ENCODE data around the gene KCNJ6.

KCNJ6 gene

GRCh38 chr21:37659874-37660273 lies 256.4 kb downstream of the KCNJ6 start:
- H3K27ac ChIP-seq = no peak overlapping the region
- no peaks in the 10 kb centered on the region for H3K4me1 ChIP-seq (ENCODE audit: control insufficient read depth in 1 of 2, insufficient read depth in 1 of 2, low read depth in 1 of 2, low read length in 1 of 2)
- TF ChIP-seq, protein P1, sequence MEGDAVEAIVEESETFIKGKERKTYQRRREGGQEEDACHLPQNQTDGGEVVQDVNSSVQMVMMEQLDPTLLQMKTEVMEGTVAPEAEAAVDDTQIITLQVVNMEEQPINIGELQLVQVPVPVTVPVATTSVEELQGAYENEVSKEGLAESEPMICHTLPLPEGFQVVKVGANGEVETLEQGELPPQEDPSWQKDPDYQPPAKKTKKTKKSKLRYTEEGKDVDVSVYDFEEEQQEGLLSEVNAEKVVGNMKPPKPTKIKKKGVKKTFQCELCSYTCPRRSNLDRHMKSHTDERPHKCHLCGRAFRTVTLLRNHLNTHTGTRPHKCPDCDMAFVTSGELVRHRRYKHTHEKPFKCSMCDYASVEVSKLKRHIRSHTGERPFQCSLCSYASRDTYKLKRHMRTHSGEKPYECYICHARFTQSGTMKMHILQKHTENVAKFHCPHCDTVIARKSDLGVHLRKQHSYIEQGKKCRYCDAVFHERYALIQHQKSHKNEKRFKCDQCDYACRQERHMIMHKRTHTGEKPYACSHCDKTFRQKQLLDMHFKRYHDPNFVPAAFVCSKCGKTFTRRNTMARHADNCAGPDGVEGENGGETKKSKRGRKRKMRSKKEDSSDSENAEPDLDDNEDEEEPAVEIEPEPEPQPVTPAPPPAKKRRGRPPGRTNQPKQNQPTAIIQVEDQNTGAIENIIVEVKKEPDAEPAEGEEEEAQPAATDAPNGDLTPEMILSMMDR (IDR thresholded peaks at IDR 0.05) = no peak
- H3K9me3 ChIP-seq = no peaks in the 10 kb centered on the region
- no peak overlapping the region for H3K4me3 ChIP-seq (ENCODE audit: low read depth in 1 of 2, low read length in 1 of 2)
- no peaks in the 10 kb centered on the region for H3K36me3 ChIP-seq
- no peaks in the 10 kb centered on the region for H3K27me3 ChIP-seq

DNA sequence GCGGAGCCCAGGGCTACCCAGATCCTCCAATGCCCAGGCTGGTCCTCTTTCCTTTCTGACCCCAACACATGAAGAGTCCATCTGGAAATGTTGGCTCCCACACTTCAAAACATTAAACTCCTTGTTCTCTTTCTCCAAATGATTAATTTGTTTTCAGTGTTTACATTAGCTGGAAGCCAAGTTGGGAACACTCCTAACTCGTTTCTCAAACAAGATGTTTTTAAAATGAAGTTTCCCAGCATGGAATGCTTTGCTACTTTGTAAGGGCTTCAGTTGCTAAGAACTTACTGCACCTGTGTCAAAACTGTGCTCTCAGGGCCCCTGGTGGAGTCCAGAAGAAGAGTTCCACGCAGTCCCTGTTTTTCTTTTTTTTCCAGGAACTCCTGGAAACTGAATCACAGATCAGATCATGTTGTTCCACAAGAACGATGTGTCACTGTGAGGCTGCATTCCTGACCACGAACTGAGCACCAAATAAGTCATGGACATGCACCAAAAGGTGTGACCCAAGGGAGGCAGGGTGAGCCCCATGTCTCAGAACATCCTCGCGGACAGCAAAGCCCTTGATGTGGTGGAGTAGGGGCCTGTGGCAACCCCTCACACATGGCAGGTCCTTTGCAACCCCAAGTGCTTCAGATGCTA lies 257.3 kb downstream of the KCNJ6 start:
- Histone ChIP-seq H3K9me3 (no peaks in the 10 kb centered on the region), H3K36me3 (no peaks in the 10 kb centered on the region), H3K4me1 (ENCODE audit: control insufficient read depth in 1 of 2, insufficient read depth in 1 of 2, low read depth in 1 of 2, low read length in 1 of 2) (no peaks in the 10 kb centered on the region), H3K27ac (no peak overlapping the region), H3K27me3 (no peaks in the 10 kb centered on the region), H3K4me3 (ENCODE audit: low read depth in 1 of 2, low read length in 1 of 2) (no peak overlapping the region)
- TF ChIP-seq, protein P1 (IDR thresholded peaks at IDR 0.05) = no peak

DNA sequence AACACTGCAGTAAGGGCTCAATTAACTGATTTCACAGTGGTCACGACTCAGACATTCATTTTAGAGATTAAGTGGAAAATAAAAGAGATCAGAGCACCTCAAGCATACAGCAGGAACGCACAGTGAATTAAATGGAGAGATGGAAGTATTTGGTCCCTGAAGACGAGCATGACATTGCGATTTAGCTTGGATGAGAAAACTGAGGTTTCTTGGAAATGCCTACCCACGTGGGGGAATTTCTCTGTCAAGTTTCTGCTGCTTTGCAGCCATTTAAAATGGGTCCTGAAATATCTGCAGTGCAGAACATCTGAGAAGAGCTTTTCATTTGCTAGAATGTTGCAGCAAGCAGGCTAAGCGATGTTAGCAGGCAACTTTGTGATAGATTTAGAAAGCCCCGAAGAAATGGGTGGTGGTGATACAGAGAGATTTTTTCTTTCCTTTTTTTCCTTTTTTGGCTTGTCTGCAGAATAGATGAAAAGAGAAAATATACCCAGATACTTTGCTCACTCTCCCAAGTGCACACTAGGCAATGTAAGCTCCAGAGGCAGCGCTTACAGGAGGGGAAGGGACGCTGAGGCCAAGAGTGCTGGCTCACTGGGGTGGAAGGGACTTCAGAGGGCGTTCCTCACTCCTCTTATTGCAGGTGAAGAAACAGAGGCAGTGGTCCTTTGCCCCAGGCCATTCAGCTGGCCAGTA lies 258.0 kb downstream of the KCNJ6 start:
- Histone ChIP-seq H3K4me1 (ENCODE audit: control insufficient read depth in 1 of 2, insufficient read depth in 1 of 2, low read depth in 1 of 2, low read length in 1 of 2) (no peaks in the 10 kb centered on the region), H3K9me3 (no peaks in the 10 kb centered on the region), H3K36me3 (no peaks in the 10 kb centered on the region), H3K27ac (no peak overlapping the region), H3K27me3 (peaks cover 3% of the 10 kb centered on the region), H3K4me3 (ENCODE audit: low read depth in 1 of 2, low read length in 1 of 2) (no peak overlapping the region)
- TF ChIP-seq, protein P1 (IDR thresholded peaks at IDR 0.05) = no peak

DNA sequence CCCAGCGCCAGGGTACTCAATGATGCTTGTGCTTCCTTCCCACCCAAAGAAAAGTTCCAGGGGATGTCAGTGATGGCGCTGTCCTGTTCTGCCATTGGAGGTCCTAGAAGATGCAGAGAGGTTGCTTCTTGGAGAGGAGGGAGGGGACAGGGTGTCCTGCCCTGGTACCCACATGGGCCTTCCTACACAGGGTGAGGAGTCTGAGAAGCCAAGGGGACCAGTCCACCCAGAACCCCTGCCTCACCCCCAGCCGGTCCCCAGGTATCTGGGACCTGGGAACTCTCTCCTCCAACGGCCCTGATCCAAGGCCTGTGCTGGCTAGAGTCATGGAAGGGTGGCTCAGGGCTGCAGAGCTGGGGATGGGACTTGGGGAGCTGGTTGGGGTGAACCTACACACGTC lies 259.4 kb downstream of the KCNJ6 start:
- Histone ChIP-seq H3K9me3 (no peaks in the 10 kb centered on the region), H3K4me1 (ENCODE audit: control insufficient read depth in 1 of 2, insufficient read depth in 1 of 2, low read depth in 1 of 2, low read length in 1 of 2) (no peaks in the 10 kb centered on the region), H3K27ac (no peak overlapping the region), H3K36me3 (no peaks in the 10 kb centered on the region), H3K27me3 (peaks cover 15% of the 10 kb centered on the region), H3K4me3 (ENCODE audit: low read depth in 1 of 2, low read length in 1 of 2) (no peak overlapping the region)
- TF ChIP-seq, protein P1 (IDR thresholded peaks at IDR 0.05) = no peak

GRCh38 chr21:37655611-37656300 lies 260.5 kb downstream of the KCNJ6 start:
- TF ChIP-seq, protein P1 (IDR thresholded peaks at IDR 0.05) = no peak
- H3K4me3 ChIP-seq (ENCODE audit: low read depth in 1 of 2, low read length in 1 of 2) = no peak overlapping the region

More at GRCh38 chr21:37655611-37656300, 260.5 kb downstream of the KCNJ6 start:
- H3K27me3 ChIP-seq = peaks cover 26% of the 10 kb centered on the region
- no peak overlapping the region for H3K27ac ChIP-seq
- H3K9me3 ChIP-seq = no peaks in the 10 kb centered on the region
- no peaks in the 10 kb centered on the region for H3K36me3 ChIP-seq
- no peaks in the 10 kb centered on the region for H3K4me1 ChIP-seq (ENCODE audit: control insufficient read depth in 1 of 2, insufficient read depth in 1 of 2, low read depth in 1 of 2, low read length in 1 of 2)
